HG03025 (cell line): ENCODE measurements around the gene ZEB2.

Experiments used
- ATAC-seq: cut with Tn5 transposase; IDR thresholded peaks from one replicate; pipeline ENCODE4 v1.9.1; 2021; ENCODE audit warnings: mild to moderate bottlenecking, moderate library complexity; ENCODE audit not compliant: unreplicated experiment, low FRiP score

Gene ZEB2

GRCh38 chr2:144530596-144530995 is 10.7 kb upstream of the ZEB2 start:
- ATAC-seq: no peak

- ATAC-seq: no peak
Observed at GRCh38 chr2:144529841-144530240, 9.9 kb upstream of the ZEB2 start.

- no peak for ATAC-seq
Observed at GRCh38 chr2:144528108-144528507, 8.2 kb upstream of the ZEB2 start.

GRCh38 chr2:144526831-144527230 is 6.9 kb upstream of the ZEB2 start:
- no peak for ATAC-seq

- no peak for ATAC-seq
Observed at GRCh38 chr2:144524118-144525009, 4.4 kb upstream of the ZEB2 start.

- ATAC-seq: no peak
Observed at GRCh38 chr2:144523596-144524117, 3.7 kb upstream of the ZEB2 start.

GRCh38 chr2:144522897-144523595 is 3.1 kb upstream of the ZEB2 start:
- no peak for ATAC-seq

GRCh38 chr2:144522176-144522896 is 2.4 kb upstream of the ZEB2 start:
- ATAC-seq: no peak

GRCh38 chr2:144521686-144522085 is 1.8 kb upstream of the ZEB2 start:
- no peak for ATAC-seq

GRCh38 chr2:144520756-144521487 is 1.0 kb upstream of the ZEB2 start:
- no peak for ATAC-seq

GRCh38 chr2:144519597-144519933 is 354 bp downstream of the ZEB2 start:
- ATAC-seq: no peak

GRCh38 chr2:144518748-144519596 is 947 bp downstream of the ZEB2 start:
- peak; percentile 61 for ATAC-seq

- ATAC-seq: no peak
Observed at GRCh38 chr2:144517866-144518747, 1.8 kb downstream of the ZEB2 start.

- ATAC-seq: peak; percentile 47
Observed at GRCh38 chr2:144516981-144517865, 2.7 kb downstream of the ZEB2 start.

- peak; percentile 15 for ATAC-seq
Observed at GRCh38 chr2:144516411-144516980, 3.4 kb downstream of the ZEB2 start.

GRCh38 chr2:144515696-144516410 is 4.1 kb downstream of the ZEB2 start:
- ATAC-seq: no peak
